HTR-8/SVneo (cell line): ENCODE data around the gene FHOD3.
"Not testable (repeated sequence)": the region's sequence is repeated elsewhere in the genome, so short reads cannot be mapped to it uniquely, and the experiment has no call there.

Experiments
- DNase-seq: peaks from one replicate; pipeline ENCODE4 v3.0.0; 2011; ENCODE audit warnings: low spot score, mixed read lengths; ENCODE audit not compliant: insufficient read length
- FAIRE-seq: peaks from 2 replicates; lab custom pipeline; 2011; peaks lifted over from hg19 to GRCh38; lab: Jason Lieb, UNC

The FHOD3 gene

DNA sequence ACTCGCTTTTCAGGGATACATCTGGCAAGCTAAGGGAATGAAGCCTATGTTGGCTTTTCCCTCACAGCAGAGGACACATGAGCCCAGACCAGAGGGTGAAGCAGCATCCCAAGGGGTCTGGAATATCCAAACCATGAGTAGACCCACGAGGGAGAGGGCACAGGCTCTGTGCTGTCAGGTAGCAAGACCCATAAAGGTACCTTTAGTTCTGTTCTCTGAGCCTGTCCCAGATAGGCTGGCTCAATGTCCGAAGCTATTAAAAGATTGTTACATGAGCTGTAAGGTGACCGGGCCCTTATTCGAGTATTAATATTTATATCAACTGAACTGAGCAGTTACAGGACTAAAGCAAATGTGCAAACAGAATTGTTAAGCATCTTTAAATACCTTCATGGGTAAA, 479.1 kb downstream of the FHOD3 start:
- DNase-seq = no peak
- no peak for FAIRE-seq

DNA sequence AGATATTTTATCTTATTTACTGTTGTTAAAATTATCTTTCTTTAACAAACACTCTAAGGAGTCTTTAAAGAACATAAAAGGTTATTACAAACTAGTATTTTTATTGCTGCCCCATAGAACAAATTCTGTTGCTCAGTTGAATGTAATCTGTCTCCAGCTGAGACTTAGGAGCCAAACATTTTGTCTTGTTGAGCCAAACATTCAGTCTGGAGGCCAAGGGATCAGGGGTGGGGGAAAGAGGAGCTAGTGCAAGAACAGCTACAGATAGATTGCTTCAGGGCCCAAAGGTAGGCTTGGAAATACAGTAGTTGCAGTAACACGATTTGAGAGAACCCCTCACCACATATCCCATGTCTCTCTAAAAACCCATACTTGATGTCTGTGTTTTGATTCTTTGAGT, 480.1 kb downstream of the FHOD3 start:
- FAIRE-seq (no peak), DNase-seq (no peak)

DNA sequence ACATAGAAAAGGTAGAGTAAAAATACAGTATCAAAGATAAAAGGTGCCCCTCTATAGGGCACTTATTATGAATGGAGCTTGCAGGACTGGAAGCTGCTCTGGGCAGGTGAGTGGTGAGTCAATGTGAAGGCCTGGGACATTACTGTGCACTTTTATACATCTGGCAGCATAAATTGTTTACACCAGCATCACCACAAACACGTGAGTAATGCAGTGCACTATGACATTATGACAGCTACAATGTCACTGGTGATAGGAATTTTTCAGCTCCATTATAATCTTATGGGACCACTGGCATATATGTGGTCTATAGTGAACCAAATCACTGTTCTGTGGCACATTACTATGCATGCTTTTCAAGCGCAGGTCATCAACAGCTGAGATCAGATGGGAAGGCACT, 483.2 kb downstream of the FHOD3 start:
- no peak for FAIRE-seq

DNA sequence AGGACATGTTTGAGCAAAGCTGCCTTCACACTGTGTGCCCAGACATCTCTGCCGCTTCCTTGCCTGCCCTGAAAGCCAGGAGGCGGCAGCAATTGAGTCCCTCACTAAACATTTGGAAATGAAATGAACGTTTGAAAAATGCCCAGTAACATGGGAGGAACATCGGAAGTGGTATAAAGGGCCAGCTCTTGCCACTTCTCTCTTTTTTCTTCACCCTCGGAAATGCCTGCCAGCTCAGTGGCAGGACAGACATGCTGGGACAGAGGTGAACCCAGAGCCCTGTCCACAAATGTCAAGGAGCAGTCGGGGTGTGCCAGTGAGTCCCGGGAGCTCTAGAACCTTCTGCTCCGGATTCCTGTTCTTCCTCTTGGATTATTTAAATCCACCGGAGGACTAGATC, 485.2 kb downstream of the FHOD3 start:
- DNase-seq (no peak), FAIRE-seq (no peak)

More for the DNA sequence above, 483.2 kb downstream of the FHOD3 start:
- no peak for DNase-seq

DNA sequence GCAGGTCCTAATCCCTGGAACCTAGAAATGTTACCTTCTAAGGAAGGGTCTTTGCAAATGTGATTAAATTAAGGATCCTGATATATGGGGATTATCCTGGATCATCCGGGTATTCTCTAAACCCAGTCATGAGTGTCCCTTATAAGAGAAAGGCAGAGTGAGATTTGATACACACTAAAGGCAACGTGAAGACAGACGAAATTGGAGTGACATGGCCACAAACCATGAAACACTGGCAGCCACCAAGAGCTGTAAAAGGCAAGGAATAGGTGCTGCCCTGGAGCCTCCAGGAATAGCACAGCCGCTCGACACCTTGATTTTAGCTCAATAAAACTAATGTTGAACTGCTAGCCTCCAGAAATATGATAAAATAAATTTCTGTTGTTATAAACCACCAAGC, 486.3 kb downstream of the FHOD3 start:
- FAIRE-seq (no peak), DNase-seq (no peak)

DNA sequence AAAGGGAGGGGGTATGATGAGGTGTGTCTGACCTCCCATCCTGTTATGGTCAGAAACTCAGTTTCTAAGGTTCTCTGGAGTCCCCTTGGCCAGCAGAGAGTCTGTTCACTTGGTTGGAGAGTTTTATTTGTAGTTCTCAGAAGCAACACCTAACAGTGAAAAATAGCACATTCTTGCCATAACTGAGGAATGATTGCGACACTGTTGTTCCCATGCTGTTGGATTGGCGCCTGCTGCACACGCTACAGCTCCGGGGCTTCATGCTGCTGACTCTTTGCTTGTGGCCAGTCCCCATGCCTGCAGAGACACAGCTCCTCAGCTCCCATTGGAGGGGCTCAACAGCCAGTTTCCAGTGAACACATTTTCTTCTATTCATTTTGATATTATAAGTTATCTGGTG, 489.2 kb downstream of the FHOD3 start:
- no peak for FAIRE-seq
- peak; percentile 10 for DNase-seq

DNA sequence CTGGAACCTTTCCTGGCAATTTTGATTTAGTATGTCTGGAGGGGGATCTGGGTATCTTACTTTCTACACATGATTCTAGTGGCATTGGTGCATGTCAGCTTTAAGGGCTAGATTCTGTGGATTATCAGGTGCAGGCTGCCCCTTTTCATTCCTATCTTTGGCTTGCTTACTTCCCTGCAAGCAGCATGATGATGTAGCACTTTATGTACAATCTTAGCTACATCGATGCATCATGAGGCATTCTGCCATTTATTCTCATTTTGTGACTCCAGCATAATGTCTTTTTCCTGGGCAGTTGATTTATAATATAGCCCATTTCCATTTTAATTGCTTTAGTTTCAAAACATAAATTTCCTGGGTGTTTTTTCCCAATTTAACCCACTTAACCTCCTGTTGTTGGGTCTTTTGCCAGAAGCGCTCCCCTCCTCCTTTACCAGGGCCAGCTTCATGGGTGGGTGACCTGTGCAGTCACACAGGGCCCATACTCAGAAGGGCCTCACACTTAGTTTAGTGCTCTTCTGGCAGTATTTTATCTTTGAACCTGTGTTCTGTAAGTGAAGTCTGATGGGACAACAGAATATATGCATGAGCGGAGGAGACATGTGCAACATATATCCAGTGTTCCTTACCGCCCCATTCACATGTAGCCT, 495.2 kb downstream of the FHOD3 start:
- FAIRE-seq (no peak), DNase-seq (no peak)

DNA sequence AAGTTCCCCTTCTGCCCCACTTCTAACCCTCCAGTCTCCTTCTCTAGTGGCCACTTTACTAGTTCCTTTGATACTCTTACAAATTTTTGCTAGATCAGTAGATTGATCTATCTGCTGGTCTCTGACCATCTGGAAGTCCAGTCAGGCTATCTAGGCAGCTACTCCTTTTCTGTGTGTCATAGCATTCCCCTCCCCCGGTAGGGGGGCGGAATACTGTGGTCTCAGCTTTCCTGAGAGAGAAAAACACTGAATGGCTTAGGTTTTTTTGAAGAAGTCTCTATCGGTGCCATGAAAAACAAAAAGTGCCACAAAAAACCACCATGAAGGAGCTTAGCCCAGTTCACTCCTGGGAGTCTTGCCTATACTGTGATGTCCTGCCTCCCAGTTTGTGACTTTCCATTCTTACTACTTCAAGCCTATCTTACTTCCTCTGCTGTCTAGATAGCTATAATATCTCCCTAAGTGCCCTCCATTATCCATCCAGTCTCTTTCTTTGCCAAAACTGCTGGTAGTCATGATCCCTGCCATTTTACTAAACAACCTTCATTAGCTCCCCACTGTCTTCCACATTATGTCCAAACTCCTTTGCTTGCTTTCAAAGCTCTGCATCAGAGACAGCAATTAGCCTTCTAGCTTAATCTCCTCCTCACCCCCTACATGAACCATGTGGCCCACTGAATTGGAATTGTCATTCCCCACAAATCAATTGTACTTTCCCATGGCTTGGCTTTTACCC, 501.4 kb downstream of the FHOD3 start:
- FAIRE-seq (no peak), DNase-seq (no peak)

DNA sequence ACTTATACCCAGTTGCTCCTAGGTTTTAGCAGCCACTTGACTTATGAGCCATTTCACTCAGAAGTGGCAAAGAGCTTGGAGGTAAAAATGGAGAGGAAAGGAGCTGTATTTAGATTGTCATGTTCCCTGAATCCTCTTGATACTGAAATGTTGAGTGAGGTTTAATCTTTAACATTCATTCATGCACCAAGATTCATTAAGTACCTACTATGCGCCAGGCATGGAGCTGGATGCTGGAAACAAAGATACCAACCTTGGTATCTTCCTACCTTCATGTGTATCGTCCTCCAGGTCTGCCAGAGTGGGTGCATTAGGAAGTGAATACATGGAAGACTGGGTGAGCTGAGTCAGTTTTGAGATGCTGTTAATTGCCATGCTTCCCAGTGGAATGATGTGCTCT, 507.6 kb downstream of the FHOD3 start:
- DNase-seq (no peak), FAIRE-seq (no peak)

DNA sequence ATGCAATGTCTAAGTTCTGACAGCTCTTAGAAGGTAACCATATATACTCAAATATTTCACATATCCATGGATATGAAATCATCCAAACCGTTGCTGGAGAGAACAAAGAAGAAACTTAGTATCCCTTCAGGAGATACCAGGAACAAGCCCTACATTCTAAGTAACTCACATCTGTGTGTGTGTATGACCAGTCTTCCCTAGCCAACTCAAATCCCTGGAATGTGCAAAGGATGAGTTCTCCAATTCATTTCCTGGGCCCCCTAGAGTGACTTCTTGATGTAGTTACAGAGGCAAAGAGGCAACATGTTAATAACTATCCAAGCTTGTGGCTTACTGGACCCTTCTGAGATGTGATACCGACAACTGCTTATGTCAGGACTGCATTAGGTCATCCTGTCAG, 511.2 kb downstream of the FHOD3 start:
- no peak for FAIRE-seq
- DNase-seq = no peak

DNA sequence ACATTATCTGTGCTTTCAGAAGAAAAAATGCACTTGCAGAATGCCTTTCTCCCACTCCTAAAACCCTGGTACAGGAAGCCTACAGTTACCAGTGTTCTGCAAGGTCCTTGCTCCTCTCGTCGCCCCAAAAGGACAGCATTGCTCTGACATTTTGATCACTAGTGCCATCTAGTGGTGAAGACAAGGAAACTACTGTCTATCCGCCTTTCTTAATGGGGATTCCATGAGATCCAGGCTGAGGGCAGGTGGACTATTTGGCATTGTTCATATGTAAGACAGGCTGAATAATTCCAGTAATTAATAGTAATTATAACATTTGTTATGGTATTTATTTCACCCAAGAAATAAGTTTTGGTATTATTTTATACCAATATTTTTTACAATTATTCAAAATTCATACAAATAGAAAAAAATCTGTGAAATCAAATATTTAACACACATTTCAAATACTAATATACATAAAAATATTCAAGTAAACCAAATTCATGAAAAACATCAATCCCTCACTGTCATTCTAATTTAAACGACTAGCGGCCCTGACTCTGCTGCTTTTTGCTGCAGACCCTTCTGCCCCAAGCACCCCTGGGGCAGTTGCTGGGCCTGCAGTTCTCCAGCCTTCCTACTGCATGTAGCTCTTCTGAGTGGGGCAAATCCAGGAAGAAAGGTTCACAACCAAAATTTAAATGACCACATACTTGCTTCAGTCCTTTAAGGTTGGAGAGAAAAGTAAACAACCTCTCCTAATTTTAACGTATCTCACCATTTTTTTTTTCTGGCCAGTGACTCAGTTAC, 512.3 kb downstream of the FHOD3 start:
- FAIRE-seq (no peak), DNase-seq (peak; percentile 48)

DNA sequence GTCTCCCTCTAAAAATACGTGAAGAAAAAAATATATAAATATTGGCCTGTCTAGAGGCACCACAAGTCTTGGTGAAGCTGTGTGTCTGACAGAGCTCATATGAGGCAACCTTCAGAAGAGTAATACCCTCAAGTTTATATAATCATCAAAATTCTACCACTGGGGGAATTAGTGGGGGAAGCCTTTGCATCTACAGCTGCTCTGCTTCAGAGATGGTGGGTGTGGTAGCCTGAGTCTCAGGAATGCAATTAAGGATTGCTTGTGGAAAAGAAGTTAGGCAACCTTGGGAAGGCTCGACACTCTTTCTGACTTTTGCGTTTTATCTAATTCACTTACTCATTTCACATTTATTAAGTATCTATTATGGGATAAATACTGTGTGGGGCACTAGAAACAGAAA, 513.9 kb downstream of the FHOD3 start:
- DNase-seq = no peak
- no peak for FAIRE-seq

DNA sequence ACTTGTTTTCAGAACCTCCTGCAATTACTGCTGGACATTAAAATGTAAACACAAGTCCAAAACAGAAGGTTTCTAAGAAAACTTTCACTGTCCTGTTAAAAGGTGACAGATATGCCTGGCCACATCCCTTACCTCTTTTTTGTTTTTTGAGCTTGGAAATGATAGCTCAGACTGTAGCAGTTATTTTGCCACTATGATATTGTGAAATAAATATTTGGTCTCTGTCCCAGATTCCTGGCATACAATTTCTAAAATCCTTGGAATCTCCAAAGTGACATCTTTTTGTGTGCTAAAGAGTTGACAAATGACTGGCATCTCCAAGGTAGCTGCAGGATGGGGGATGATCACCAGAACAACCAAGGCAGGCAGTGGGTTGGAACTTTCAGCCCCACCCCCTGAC, 514.4 kb downstream of the FHOD3 start:
- FAIRE-seq = no peak
- no peak for DNase-seq

DNA sequence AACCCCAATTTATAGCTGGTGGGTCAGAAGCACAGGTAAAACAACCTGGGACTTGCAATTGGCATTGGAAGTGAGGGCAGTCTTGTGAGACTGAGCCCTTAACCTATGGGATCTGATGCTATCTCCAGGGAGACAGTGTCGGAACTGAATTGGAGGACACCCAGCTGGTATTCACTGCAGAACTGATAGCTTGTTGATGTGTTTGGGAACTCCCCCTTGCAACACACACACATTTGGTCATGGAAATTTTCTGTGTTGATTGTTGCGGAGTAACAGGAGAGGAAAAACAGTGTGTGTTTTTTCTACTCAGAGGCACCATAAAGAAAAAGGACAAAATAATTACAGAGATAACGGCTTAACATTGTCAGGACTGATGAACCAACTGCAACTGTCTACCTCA, 515.2 kb downstream of the FHOD3 start:
- no peak for DNase-seq
- FAIRE-seq = no peak

DNA sequence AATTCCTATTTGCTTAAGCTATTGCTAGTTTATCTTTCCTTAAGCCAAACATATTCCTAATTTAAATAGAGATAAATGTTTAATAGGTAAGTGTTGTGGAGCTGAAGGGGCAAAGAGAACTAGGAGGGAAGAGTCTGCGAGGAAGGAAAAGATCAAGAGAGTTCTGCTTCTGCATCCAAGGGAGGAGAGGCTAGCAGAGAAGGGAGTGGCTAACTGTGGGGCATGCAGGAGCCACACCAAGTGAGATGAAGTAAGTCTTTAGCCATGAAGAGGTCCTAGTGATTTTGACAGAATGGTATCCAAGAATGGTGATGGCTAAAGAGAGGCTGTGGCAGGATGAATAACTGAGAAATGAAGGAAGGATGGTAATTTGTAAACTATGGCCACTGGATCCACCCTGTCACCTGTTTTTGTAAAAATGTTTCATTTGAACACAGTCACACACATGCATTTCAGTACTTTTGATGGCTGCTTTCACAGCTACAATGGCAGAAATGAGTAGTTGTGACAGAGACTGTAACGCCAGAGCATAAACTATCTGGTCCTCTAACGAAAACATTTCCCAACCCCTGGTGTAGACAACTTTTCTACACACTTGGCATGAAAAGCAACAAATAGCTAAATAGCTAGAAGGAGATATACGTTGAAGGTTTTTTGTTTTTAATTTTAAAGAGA, 515.7 kb downstream of the FHOD3 start:
- no peak for DNase-seq
- no peak for FAIRE-seq

DNA sequence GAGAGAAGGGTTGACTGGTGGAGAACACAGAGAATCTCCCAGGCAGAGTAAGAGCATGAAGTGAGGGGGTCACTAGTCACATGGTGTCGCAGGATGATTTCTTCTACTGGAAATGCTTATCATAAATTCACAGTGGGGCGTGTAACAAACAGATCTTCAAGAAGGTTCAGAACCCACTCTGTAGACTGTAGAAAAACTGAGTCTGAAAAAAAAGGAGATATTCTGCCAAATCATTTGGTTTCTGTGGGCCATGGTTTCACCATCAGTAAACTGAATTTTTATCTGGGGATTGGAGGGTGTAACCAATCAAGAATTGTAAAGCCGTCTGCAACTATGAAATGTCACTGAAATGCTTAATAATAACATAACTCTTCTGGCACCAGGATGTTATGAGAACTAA, 516.3 kb downstream of the FHOD3 start:
- no peak for FAIRE-seq

DNA sequence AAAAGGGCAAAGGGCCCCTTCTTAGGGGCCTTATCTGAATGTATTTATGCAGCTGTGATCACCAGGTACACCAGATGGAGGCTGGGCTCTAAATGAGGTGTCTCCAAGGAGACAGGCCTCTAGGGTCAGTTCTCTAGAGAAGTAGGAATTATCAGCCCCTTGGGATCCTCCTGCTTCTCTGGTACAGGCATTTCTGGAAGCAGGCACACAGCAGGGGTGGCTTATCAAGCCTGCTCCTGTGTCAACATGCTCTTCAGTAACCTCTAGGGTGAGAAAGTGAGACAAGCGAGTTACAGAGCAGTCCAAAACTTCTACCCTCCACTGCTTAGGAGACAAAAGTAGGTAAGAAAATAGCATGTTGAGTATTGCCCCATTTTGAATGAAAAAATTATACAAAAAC, 517.5 kb downstream of the FHOD3 start:
- DNase-seq = no peak
- no peak for FAIRE-seq

More for the DNA sequence above, 516.3 kb downstream of the FHOD3 start:
- no peak for DNase-seq

DNA sequence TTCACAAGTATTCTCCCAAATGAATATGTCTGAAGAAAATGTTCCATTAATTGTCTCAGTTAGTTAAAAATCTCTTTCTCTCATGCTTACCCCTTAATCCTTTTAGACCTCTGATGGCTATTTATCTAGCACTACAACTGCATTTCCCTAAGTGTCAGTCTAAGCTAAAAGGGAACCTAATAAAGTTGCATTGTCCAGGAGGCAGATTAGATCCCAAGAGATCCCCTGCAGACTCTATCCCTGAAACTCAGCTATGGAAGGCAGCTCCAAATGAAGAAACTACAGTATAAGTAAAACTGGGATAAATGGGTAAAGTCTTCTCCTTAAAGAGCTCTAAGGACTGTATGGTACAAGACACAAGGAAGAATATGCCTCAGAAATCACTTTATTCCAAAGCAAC, 518.6 kb downstream of the FHOD3 start:
- FAIRE-seq, DNase-seq: not testable (repeated sequence)

DNA sequence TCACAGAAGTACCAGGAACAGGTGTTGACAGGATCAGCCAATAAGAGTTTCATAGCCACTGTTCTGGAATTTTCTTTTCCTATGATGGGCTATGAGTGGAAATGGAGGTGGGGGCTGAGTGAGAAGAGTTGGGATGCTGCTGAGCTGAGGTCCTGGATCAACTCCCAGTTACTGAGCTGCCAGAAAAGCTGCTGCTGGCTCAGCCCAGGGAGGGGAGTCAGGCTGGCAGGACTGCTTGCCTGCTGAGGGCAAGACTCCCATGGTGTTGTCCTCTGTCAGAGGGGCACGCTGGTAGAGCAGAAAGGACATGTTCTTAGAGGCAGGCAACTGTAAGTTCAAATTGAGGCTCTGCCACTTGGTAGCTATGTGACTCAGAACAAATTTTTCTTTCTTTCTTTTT, 519.5 kb downstream of the FHOD3 start:
- DNase-seq (no peak), FAIRE-seq (no peak)

DNA sequence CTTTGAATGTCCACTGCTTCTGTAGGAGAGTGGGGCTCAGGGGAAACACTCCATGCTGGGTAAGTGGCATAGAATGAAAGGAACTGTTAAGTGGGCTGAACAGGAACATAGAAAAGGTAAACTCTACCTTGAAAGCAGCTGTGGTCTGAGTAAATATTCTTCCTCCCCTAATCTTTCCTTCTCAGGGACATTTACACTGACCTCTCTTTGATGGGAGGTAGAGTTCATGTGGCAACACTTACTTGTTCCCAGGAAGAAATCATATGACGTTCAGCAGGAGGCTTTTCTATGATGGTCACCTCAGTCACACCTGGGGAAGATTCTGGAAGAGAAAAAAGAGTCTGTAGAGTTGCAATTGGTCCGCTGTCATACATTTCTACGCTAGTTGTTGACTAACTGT, 521.1 kb downstream of the FHOD3 start:
- no peak for DNase-seq
- no peak for FAIRE-seq

DNA sequence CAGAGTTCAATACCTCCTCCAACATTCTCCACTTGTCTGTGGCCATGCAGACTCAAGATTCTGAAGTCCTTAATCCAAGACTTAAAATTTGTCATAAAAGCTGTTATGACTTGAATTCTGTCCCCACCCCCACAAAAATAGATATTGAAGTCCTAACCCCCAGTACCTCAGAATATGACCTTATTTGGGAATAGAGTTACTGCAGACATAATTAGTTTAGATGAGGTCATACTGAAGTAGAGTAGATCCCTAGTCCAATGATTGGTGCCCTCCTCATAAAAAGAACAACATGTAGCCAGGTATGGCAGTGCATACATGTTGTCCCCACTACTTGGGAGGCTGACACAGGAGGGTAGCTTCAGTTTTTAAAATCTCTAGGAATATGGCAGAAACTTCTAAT, 522.1 kb downstream of the FHOD3 start:
- DNase-seq (no peak), FAIRE-seq (no peak)
